H1 (cell line): ENCODE results near the gene ANKMY2. TPM values are rescaled to one million over a fixed set of nuclear protein-coding genes. Genes with fewer than 3 reads are reported as not detected.

ENCODE experiments used
- CTCF ChIA-PET: fragments of 300-600 bp; sonication (Branson Sonifier 250); formaldehyde crosslinking; loops from one replicate; lab custom pipeline; 2021; ENCODE audit not compliant: partially characterized antibody; lab: Charles Lee
- POLR2A ChIA-PET: fragments of 300-600 bp; sonication (Branson Sonifier 250); formaldehyde crosslinking; loops from one replicate; lab custom pipeline; 2021; ENCODE audit warnings: inconsistent platforms; ENCODE audit not compliant: partially characterized antibody; lab: Charles Lee
- DNase-seq, 2 experiments: peaks; one replicate each; pipeline versions ENCODE4 v3.0.0 to v3.0.0-alpha.2; 2010 to 2022; ENCODE audit warnings: low spot score in 2 of 2, low read depth in 1 of 2, mixed read lengths in 1 of 2
- FAIRE-seq: peaks from 2 replicates; lab custom pipeline; 2011; peaks lifted over from hg19 to GRCh38; lab: Jason Lieb, UNC
- H2AFZ ChIP-seq: 2 replicates; pipeline ENCODE4 v1.8.1; 2012; ENCODE audit warnings: low read length, inconsistent platforms
- H2AK5ac ChIP-seq: 2 replicates; pipeline ENCODE4 v1.6.1; 2013; ENCODE audit warnings: low read depth, low read length
- H2BK120ac ChIP-seq: replicated peaks from 2 replicates; pipeline ENCODE3; 2013; ENCODE audit warnings: low read depth, low read length, inconsistent platforms
- H2BK12ac ChIP-seq: 2 replicates; pipeline ENCODE4 v1.6.1; 2013; ENCODE audit warnings: low read depth, low read length
- H2BK15ac ChIP-seq: 2 replicates; pipeline ENCODE4 v1.6.1; 2013; ENCODE audit warnings: low read length
- H2BK20ac ChIP-seq: 2 replicates; pipeline ENCODE4 v1.6.1; 2013; ENCODE audit warnings: low read length
- H2BK5ac ChIP-seq: 2 replicates; pipeline ENCODE4 v1.6.1; 2013; ENCODE audit warnings: low read depth, low read length
- H3K14ac ChIP-seq: 2 replicates; pipeline ENCODE4 v1.6.1; 2013; ENCODE audit warnings: inconsistent platforms; ENCODE audit not compliant: insufficient read length
- H3K18ac ChIP-seq: 2 replicates; pipeline ENCODE4 v1.6.1; 2013; ENCODE audit warnings: low read length; ENCODE audit errors: extremely low read depth
- H3K23ac ChIP-seq: 2 replicates; pipeline ENCODE4 v1.6.1; 2013; ENCODE audit warnings: inconsistent platforms; ENCODE audit not compliant: insufficient read length
- H3K23me2 ChIP-seq: 2 replicates; pipeline ENCODE4 v1.6.1; 2013; ENCODE audit warnings: low read depth, low read length
- H3K27ac ChIP-seq: 2 replicates; pipeline ENCODE4 v1.6.1; 2011; ENCODE audit warnings: low read depth, low read length, inconsistent platforms
- H3K27me3 ChIP-seq, 4 experiments: replicated peaks in 1 of 4; 1 replicate in 1 of 4; 2 replicates in 3 of 4; pipeline versions ENCODE4 v1.6.1 to v1.8.1; 2011 to 2013; ENCODE audit warnings: low read length in 3 of 4, mild to moderate bottlenecking in 3 of 4, inconsistent platforms in 2 of 4, mixed read lengths in 2 of 4, moderate library complexity in 1 of 4; ENCODE audit not compliant: control insufficient read depth in 3 of 4, insufficient read depth in 3 of 4; ENCODE audit errors: extremely low read depth in 1 of 4
- H3K36me3 ChIP-seq, 4 experiments: 2 replicates each; pipeline versions ENCODE4 v1.6.1 to v1.8.1; 2011 to 2013; ENCODE audit warnings: mild to moderate bottlenecking in 4 of 4, low read length in 3 of 4, moderate library complexity in 2 of 4, control low read depth in 1 of 4, inconsistent platforms in 1 of 4; ENCODE audit not compliant: insufficient read depth in 4 of 4, control insufficient read depth in 2 of 4
- H3K4ac ChIP-seq: replicated peaks from 2 replicates; pipeline ENCODE3; 2013; ENCODE audit warnings: low read length, low read depth, mixed read lengths, inconsistent platforms; ENCODE audit not compliant: insufficient read length
- H3K4me1 ChIP-seq, 4 experiments: replicated peaks in 1 of 4; 1 replicate in 1 of 4; 2 replicates in 3 of 4; pipeline versions ENCODE4 v1.6.1 to v1.8.1; 2011 to 2013; ENCODE audit warnings: low read length in 3 of 4, inconsistent platforms in 2 of 4, mixed read lengths in 1 of 4; ENCODE audit not compliant: insufficient read depth in 4 of 4, control insufficient read depth in 3 of 4
- H3K4me2 ChIP-seq, 2 experiments: 2 replicates each; pipeline versions ENCODE4 v1.6.1 to v1.8.1; 2011 to 2013; ENCODE audit warnings: low read depth in 2 of 2, low read length in 2 of 2, control low read depth in 1 of 2, inconsistent platforms in 1 of 2, mild to moderate bottlenecking in 1 of 2; ENCODE audit not compliant: insufficient read depth in 1 of 2
- H3K4me3 ChIP-seq, 4 experiments: fragments of 200-600, 300-600 bp in 1 of 4; sonication (generic), shearing (Covaris generic), sonication (Bioruptor Twin) in 1 of 4; 2 replicates each; pipeline versions ENCODE4 v1.5.1 to v1.8.1; 2011 to 2016; ENCODE audit warnings: low read length in 4 of 4, low read depth in 3 of 4, control low read depth in 2 of 4, inconsistent platforms in 2 of 4, mild to moderate bottlenecking in 2 of 4, mixed read lengths in 1 of 4, moderate library complexity in 1 of 4; ENCODE audit not compliant: insufficient read depth in 2 of 4; ENCODE audit errors: extremely low read depth in 1 of 4
- H3K56ac ChIP-seq: replicated peaks from 2 replicates; pipeline ENCODE3; 2013; ENCODE audit warnings: low read depth, mild to moderate bottlenecking, mixed read lengths, low read length, inconsistent platforms; ENCODE audit not compliant: insufficient read length
- H3K79me1 ChIP-seq: 2 replicates; pipeline ENCODE4 v1.6.1; 2013; ENCODE audit warnings: low read depth, low read length, control low read depth
- H3K79me2 ChIP-seq, 2 experiments: 2 replicates each; pipeline versions ENCODE4 v1.6.1 to v1.8.1; 2012 to 2013; ENCODE audit warnings: low read length in 2 of 2, mild to moderate bottlenecking in 2 of 2, inconsistent platforms in 1 of 2; ENCODE audit not compliant: insufficient read depth in 2 of 2, control insufficient read depth in 1 of 2
- H3K9ac ChIP-seq, 4 experiments: replicated peaks in 1 of 4; 1 replicate in 1 of 4; 2 replicates in 3 of 4; pipeline versions ENCODE4 v1.6.1 to v1.8.1; 2011 to 2013; ENCODE audit warnings: low read depth in 3 of 4, low read length in 3 of 4, control low read depth in 2 of 4, mild to moderate bottlenecking in 2 of 4, moderate library complexity in 2 of 4, inconsistent platforms in 1 of 4; ENCODE audit errors: extremely low read depth in 1 of 4
- H3K9me3 ChIP-seq, 2 experiments: 2 replicates each; pipeline versions ENCODE4 v1.6.1 to v1.8.1; 2012 to 2013; ENCODE audit warnings: mild to moderate bottlenecking in 2 of 2, moderate library complexity in 2 of 2, control low read depth in 1 of 2, inconsistent platforms in 1 of 2, low read depth in 1 of 2, low read length in 1 of 2, mixed read lengths in 1 of 2; ENCODE audit not compliant: insufficient read depth in 2 of 2
- H4K20me1 ChIP-seq, 2 experiments: replicated peaks in 1 of 2; 2 replicates each; pipeline versions ENCODE3 to v1.8.1; 2011 to 2013; ENCODE audit warnings: inconsistent platforms in 2 of 2, low read length in 2 of 2, mild to moderate bottlenecking in 1 of 2; ENCODE audit not compliant: insufficient read depth in 2 of 2, control insufficient read depth in 1 of 2
- H4K5ac ChIP-seq: 2 replicates; pipeline ENCODE4 v1.6.1; 2013; ENCODE audit warnings: low read length, low read depth, mixed read lengths, inconsistent platforms; ENCODE audit not compliant: insufficient read length
- H4K8ac ChIP-seq: 2 replicates; pipeline ENCODE4 v1.8.0; 2013; ENCODE audit warnings: mild to moderate bottlenecking, moderate library complexity, low read length, inconsistent platforms; ENCODE audit not compliant: insufficient read depth; ENCODE audit errors: extremely low read depth
- H4K91ac ChIP-seq: replicated peaks from 2 replicates; pipeline ENCODE3; 2013; ENCODE audit warnings: low read length, mixed read lengths, inconsistent platforms; ENCODE audit not compliant: insufficient read length
- CBX5 ChIP-seq: fragments of 300-800, 300-1000 bp; sonication (generic); IDR thresholded peaks from 2 replicates; pipeline ENCODE4 v1.7.1; 2016; ENCODE audit warnings: antibody characterized with exemption, low read length, low read depth
- CEBPB ChIP-seq: IDR thresholded peaks from 2 replicates; pipeline ENCODE4 v1.6.1; 2012; ENCODE audit warnings: low read depth, low read length
- CHD1 ChIP-seq: IDR thresholded peaks from 2 replicates; pipeline ENCODE4 v1.6.1; 2012; ENCODE audit warnings: low read depth, low read length, improper control_type of control experiment
- E2F6 ChIP-seq: IDR thresholded peaks from 2 replicates; pipeline ENCODE4 v1.6.1; 2012; ENCODE audit warnings: inconsistent platforms
- FOSL1 ChIP-seq: IDR thresholded peaks from 2 replicates; pipeline ENCODE4 v1.6.1; 2011; ENCODE audit warnings: mild to moderate bottlenecking, low read depth, low read length, moderate library complexity; ENCODE audit not compliant: insufficient read depth
- JUN ChIP-seq: IDR thresholded peaks from 2 replicates; pipeline ENCODE4 v1.6.1; 2011; ENCODE audit warnings: low read depth, mild to moderate bottlenecking, improper control_type of control experiment, low read length
- RFX5 ChIP-seq: IDR thresholded peaks from 2 replicates; pipeline ENCODE4 v1.6.1; 2011; ENCODE audit warnings: low read depth, low read length, improper control_type of control experiment, borderline replicate concordance
- WGBS, 2 experiments: shearing (Covaris generic) in 1 of 2; methylation state at CpG; one replicate each; pipeline versions ENCODE4 v1.1.6 to v1.1.7; 2013 to 2015; ENCODE audit warnings: low lambda C conversion rate in 2 of 2, mixed read lengths in 2 of 2, inconsistent platforms in 1 of 2, low coverage in 1 of 2, missing lambda C conversion rate in 1 of 2; ENCODE audit not compliant: insufficient replicate concordance in 2 of 2, insufficient coverage in 1 of 2, insufficient read length in 1 of 2; ENCODE audit errors: extremely low coverage in 1 of 2, missing lambda C conversion rate in 1 of 2; 5-methylcytosine and 5-hydroxymethylcytosine counted together
- long read RNA-seq, 2 experiments: library from RNA in 1 of 2; library from capped mRNA in 1 of 2; stranded (forward); transcript quantifications; one replicate each; pipeline ENCODE4 v2.0.0, GENCODE V29; 2021; ENCODE audit warnings: inconsistent platforms in 1 of 2
- polyA minus RNA-seq, 3 experiments: library from RNA; depleted of rRNA, polyadenylated mRNA; stranded (reverse); fragments of >200 nt; gene quantifications; 1 replicate in 2 of 3; 2 replicates in 1 of 3; pipeline ENCODE4 v1.2.3, GENCODE V29; 2011
- polyA plus RNA-seq, 7 experiments: library from polyadenylated mRNA; depleted of rRNA in 3 of 7; stranded (reverse) in 5 of 7; unstranded in 2 of 7; fragments of >200 nt in 5 of 7; fragments of 200-250 nt in 2 of 7; gene quantifications; 1 replicate in 5 of 7; 2 replicates in 1 of 7; 4 replicates in 1 of 7; pipeline versions ENCODE4 v1.2.1 to v1.2.3, GENCODE V29; 2011 to 2013; ENCODE audit warnings: missing spikeins in 2 of 7, mixed read lengths in 2 of 7
- total RNA-seq: library from RNA; stranded (reverse); fragmentation: NEBNext Ultra II Directional; extraction: Animal tissue kit (Norgen Biotek cat#: 25700); gene quantifications from 2 replicates; pipeline ENCODE4 v1.2.1, GENCODE V29; 2021

Gene ANKMY2
- total RNA-seq (9.3 and 9.6 TPM in 2 replicates), polyA plus RNA-seq (2011; rRNA removed) (3.8 and 5.2 TPM in 2 replicates), polyA minus RNA-seq (2011; rRNA and poly(A)+ RNA removed) (10.8 and 17.4 TPM in 2 replicates)
- polyA plus RNA-seq (2011; cell fraction: cytosol; rRNA removed), result 8.8 TPM
- polyA plus RNA-seq (2011; cell fraction: nucleus; rRNA removed), result 3.3 TPM
- 6.6 to 15.1 TPM (median 9.7 TPM) in 4 replicates for polyA plus RNA-seq (2012, experiment 1 of 2)
- 0.77 TPM for polyA plus RNA-seq (2012, experiment 2 of 2)
- 5.9 TPM for polyA plus RNA-seq (2013, experiment 1 of 2)
- 6.8 TPM for polyA plus RNA-seq (2013, experiment 2 of 2)
- 4.1 TPM for polyA minus RNA-seq (2011; cell fraction: cytosol; rRNA and poly(A)+ RNA removed)
- polyA minus RNA-seq (2011; cell fraction: nucleus; rRNA and poly(A)+ RNA removed), result 7.4 TPM
- long read RNA-seq, experiment 1, partial matches to known transcripts, result 3 of 6 reads
- long read RNA-seq, experiment 1, other reads (novel, unspliced or antisense), result 1 of 6 reads
- long read RNA-seq, experiment 2, partial matches to known transcripts, result 0 of 3 reads
- long read RNA-seq, experiment 2, other reads (novel, unspliced or antisense), result 0 of 3 reads

DNA sequence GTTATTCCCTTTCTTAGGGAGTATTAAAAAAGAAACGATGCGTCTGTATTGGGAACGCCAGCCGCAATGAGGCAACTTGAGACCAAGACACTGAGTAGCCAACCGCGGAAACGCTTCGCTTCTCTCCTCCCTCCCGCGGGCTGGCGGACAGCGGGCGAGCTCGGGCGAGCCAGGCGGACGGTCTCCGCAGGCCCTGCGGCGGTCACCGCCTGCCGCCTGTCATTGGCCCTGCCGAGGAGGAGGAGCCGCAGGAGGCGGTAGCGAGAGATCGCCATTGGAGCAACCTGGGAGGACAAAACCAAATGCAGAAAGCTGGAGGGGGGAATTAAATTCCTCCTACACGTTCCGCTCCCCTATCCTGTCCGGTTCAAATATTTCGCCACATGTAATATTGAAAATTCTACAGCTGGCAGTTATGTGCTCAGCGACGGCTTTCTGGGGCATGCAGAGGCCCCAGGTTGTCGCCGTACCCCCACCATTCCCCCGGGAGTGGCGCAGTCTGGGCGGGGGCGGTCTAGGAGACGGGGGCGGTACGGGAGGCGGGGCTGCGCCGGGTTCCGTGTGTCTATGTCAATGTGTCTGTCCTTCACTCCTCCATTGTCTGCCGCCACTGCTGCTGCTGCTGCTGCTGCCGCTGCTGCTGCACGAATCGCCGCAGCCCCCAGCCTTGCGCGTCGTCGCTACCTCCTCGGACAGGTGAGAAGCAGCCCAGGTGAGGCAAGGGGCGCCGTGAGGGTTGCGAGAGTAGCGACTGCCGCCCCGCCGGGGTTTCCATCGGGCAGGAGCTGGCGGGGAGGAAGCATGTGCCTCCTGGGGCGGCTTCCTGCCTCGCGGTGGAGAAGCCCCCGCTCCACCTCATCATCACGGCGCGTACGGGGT, at the start of gene ANKMY2, which contains the start of gene BZW2:
Gene ANKMY2, minus strand, starts transcription at position 162 of the 879 bp plus-strand sequence. CDS start 181 bp downstream, outside the sequence.
Gene BZW2, plus strand, starts transcription at position 589 of the 879 bp plus-strand sequence. CDS start 19,263 bp downstream, outside the sequence.
- DNase-seq (peak; percentile 85 to 89), FAIRE-seq (peak; percentile 66)
- peak within 1 kb of the TSS; percentile 86 to 97 (median 92) for H3K4me3 ChIP-seq
- no peak within 1 kb of the TSS; the same call in 1 of the 2 replicates for H2BK15ac ChIP-seq
- H4K5ac ChIP-seq, result peak within 1 kb of the TSS; percentile 96
- peak within 1 kb of the TSS; percentile 79 to 94 for H3K4me2 ChIP-seq
- H3K36me3 ChIP-seq, result no peaks in the 10 kb centered on the region
- H2AK5ac ChIP-seq, result no peak within 1 kb of the TSS
- POLR2A ChIA-PET, result interaction anchor here (0.5 to 4.3 kb wide), 18 partner anchors 9 to 1715 kb away, joined by 3 to 52 read pairs (median 4); no protein-coding TSS in a partner anchor
- no peaks in the 10 kb centered on the region for H3K27me3 ChIP-seq
- peak within 1 kb of the TSS; percentile 98 for H2BK120ac ChIP-seq
- no peaks in the 10 kb centered on the region for H3K9me3 ChIP-seq
- peak within 1 kb of the TSS; percentile 97; the same call in 1 of the 2 replicates for H2BK20ac ChIP-seq
- peaks cover 7% of the 10 kb centered on the region for H3K23me2 ChIP-seq
- no peak within 1 kb of the TSS; the same call in 1 of the 2 replicates for H2BK12ac ChIP-seq
- peaks cover 7 to 57% of the 10 kb centered on the region in 2 experiments; a peak in 3 of 4 replicates for H3K79me2 ChIP-seq
- peak within 1 kb of the TSS; percentile 95 for H2BK5ac ChIP-seq
- H3K9ac ChIP-seq, result peak within 1 kb of the TSS; percentile 90 to 98 (median 90)
- no peak within 1 kb of the TSS for H3K18ac ChIP-seq
- no peak within 1 kb of the TSS for H3K23ac ChIP-seq
- peak within 1 kb of the TSS; percentile 99; the same call in 1 of the 2 replicates for H4K8ac ChIP-seq
- H3K4ac ChIP-seq, result no peak within 1 kb of the TSS
- peaks cover 3 to 15% (median 6%) of the 10 kb centered on the region in 4 experiments; a peak in 4 of 7 replicates for H3K4me1 ChIP-seq
- peak within 1 kb of the TSS; percentile 98 for H3K27ac ChIP-seq
- peak within 1 kb of the TSS; percentile 97 for H2AFZ ChIP-seq
- H3K14ac ChIP-seq, result no peak within 1 kb of the TSS
- CTCF ChIA-PET, result interaction anchor here (0.6 to 1.2 kb wide), 3 partner anchors 9 to 681 kb away, joined by 3 to 4 read pairs (median 3); no protein-coding TSS in a partner anchor
- peak within 1 kb of the TSS; percentile 96 for H4K91ac ChIP-seq
- H4K20me1 ChIP-seq, result peaks cover 7 to 9% of the 10 kb centered on the region in 2 experiments
- H3K56ac ChIP-seq, result peak within 1 kb of the TSS; percentile 90
- WGBS, 2 experiments, result 1% methylated on average over 52 of the region's 73 CpGs; no CpG with 5 or more reads in 1 of the 2 experiments
- no peaks in the 10 kb centered on the region for H3K79me1 ChIP-seq
- no peak for TF ChIP-seq JUN
- no peak for TF ChIP-seq CBX5
- no peak for TF ChIP-seq FOSL1
- peak; percentile 99 for TF ChIP-seq CHD1
- TF ChIP-seq CEBPB, result 0 out of 2 replicates have a peak, but pooled peaks have one; percentile 41
- no peak; the same call in 1 of the 2 replicates for TF ChIP-seq E2F6
- TF ChIP-seq RFX5, result no peak
